EH (cell line): ENCODE data around the gene HDAC6.
"Not testable (repeated sequence)": the region's sequence is repeated elsewhere in the genome, so short reads cannot be mapped to it uniquely, and the experiment has no call there.

ENCODE experiments used
- DNase-seq: peaks from one replicate; pipeline ENCODE4 v3.0.0-alpha.2; 2015; ENCODE audit warnings: low read depth

HDAC6 gene

DNA sequence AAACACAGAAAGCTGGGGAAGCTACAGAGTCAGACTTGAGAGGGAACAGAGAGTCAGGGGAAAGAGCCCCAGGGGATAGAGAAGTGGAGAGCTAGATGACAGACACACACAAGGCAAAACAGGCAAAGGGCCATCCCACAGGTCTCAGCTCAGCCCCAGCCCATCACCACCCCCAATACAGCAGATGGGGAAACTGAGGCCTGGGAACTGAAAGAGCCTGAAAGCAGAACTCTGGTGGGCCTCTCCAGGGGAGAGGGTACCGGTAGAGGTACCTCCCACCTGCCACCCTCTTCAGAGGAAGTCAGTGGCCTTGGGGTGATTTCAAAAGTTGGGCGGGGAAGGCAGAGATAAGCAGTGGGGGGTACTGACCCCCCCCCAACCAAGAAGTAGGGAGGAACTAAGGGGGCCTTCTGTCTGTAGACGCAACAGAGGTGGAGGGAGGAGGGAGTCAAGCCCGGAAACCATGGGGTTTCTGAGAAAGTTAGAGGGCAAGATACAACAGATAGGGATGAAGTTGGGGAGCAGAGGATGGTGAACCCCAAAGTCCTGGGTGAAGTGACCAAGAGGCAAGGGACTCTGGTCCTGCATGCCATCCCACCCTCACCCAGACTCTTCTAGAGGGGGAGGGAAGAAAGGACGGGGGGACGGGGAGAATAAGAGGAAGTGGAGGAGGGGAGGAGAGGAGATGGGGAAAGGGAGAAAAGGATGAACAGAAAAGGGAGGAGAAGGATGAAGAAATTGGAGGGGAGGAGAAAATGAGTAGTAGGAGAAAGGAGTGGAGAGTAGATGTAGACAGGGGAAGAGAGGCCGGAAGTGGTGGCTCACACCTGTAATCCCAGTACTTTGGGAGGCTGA lies 12.3 kb upstream of the HDAC6 start:
- no peak for DNase-seq

DNA sequence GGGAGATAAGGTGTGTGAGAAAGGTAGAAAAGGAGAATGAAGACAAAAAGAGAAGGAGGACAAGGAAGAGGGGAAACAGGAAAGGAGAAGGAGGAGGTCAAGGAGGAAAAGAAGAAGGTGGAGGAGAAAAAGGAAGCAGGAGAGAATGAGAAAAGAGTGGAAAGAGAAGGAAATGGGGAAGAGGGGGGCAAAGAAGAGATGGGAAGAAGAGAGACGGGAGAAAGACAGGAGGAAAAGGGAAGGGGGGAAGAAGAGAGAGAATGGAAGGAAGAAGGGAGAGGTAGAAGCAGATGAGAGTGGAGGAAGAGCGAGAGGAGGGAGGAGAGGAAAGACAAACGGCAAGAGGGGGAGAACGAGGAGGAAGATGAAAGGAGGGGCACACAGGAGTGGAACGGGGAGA lies 11.4 kb upstream of the HDAC6 start:
- DNase-seq = no peak

DNA sequence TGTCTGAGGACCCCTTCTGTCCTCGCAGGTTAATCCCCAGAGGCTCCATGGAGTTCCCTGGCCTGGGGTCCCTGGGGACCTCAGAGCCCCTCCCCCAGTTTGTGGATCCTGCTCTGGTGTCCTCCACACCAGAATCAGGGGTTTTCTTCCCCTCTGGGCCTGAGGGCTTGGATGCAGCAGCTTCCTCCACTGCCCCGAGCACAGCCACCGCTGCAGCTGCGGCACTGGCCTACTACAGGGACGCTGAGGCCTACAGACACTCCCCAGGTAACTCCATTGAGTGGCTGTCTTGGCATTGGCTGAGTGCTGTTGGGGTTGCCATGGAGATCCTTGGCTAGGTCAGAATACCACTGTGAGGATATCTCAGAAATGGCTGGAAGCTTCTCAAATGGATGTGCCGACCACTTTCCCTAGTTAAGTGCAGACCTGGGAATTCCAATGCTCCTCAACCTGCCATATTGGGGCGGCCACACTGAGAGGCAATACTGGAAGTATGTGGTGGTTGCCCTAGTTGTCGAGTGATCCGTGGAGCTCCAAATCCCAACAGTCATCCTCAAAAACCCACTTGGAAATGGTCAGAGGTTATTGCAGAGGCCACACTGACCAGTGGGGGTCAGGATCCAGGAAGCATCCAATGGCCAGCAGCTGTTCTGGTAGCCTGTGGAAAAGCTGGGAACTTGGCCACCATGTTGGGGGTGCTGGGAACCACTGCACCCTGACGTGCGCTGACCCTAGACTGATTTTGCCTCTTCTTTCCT lies 10.6 kb upstream of the HDAC6 start:
- no peak for DNase-seq

DNA sequence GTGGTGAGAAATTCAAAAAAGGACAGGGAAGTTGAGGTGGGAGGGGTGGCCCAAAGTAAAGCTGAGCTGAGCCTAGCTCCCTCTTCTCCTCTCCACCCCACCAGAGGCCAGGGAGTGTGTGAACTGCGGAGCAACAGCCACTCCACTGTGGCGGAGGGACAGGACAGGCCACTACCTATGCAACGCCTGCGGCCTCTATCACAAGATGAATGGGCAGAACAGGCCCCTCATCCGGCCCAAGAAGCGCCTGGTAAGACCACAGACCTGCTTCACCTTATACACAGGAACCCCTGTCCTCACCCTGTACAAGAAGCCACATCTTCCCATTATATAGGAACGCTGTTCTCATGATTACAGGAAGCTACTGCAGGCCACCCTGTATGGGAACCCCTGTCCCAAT lies 9.6 kb upstream of the HDAC6 start:
- no peak for DNase-seq

DNA sequence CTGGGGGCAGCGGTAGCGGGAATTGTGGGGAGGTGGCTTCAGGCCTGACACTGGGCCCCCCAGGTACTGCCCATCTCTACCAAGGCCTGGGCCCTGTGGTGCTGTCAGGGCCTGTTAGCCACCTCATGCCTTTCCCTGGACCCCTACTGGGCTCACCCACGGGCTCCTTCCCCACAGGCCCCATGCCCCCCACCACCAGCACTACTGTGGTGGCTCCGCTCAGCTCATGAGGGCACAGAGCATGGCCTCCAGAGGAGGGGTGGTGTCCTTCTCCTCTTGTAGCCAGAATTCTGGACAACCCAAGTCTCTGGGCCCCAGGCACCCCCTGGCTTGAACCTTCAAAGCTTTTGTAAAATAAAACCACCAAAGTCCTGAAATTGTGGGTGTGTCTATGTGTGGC lies 7.9 kb upstream of the HDAC6 start:
- DNase-seq = no peak

DNA sequence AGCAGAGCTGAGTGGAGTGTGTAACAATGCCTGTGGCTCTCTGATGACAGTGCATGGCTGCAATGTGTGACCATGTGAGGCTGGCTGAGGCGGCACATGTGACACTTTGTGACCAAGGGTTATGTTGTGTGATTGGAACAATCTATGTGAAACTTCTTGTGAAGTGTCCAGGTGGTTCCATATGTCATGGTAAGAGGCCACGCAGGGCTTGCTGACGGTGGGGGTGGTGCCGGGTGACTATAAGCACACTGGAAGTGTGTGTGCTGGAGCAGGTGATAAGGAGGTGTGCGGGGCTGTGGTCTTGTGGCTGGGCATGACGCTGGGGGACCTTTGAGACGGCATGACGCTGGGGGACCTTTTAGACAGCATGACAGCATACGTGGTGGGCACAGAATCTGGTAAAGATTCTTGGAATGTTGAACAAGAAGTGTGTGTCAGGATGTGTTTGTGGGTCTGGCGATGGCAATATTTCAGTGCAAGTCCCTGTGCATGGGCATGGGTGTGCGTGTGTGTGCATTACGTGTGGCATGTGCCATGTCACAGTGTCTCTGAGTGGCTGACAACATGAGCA lies 7.4 kb upstream of the HDAC6 start:
- DNase-seq = no peak

DNA sequence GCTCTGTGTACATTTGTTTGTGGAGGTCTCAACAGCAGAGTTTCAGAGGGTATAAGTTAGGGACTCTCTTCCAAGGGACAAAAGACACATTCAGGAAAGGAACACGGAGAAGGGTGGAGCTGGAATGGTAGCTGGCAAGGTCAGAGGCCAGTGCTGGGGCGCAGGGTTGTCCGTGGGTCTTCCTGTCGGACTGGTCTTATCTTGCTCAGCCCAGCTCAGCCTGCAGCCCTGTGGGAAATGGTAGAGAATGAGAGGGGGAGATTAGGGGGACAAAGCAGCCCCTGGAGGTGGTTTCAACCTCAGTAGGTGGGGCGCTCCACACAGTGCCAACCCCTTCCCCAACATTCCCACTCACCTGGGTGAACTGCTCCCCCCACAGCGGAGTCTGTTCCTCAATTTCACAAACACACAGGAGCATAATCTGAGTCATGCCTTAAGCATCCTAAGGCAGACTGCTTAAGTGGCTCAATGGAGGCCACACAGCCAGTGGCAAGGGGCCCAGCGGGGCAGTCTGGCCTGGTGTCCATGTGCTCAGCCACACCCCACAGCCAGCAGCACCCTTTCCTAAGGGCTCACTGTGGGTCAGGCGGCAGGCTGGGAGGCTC lies 6.9 kb upstream of the HDAC6 start:
- DNase-seq = peak; percentile 68

DNA sequence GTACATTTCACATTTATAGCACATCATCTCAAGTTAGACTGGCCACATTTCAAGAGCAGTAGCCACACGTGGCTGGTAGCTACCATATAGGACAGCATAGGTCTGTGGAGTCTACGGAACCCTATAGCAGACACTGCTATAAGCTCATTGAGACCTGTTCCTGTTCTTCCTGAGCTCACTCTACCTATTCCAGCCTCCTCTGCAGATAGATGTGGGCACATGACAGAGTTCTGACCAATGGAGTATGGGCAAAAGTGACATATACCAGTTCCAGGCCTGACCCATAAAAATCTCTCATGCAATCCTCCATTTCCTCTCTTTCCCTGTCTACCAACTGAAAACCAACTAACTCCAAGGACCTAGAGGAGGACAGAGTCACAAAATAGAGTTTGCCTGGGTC lies 3.5 kb upstream of the HDAC6 start:
- no peak for DNase-seq

DNA sequence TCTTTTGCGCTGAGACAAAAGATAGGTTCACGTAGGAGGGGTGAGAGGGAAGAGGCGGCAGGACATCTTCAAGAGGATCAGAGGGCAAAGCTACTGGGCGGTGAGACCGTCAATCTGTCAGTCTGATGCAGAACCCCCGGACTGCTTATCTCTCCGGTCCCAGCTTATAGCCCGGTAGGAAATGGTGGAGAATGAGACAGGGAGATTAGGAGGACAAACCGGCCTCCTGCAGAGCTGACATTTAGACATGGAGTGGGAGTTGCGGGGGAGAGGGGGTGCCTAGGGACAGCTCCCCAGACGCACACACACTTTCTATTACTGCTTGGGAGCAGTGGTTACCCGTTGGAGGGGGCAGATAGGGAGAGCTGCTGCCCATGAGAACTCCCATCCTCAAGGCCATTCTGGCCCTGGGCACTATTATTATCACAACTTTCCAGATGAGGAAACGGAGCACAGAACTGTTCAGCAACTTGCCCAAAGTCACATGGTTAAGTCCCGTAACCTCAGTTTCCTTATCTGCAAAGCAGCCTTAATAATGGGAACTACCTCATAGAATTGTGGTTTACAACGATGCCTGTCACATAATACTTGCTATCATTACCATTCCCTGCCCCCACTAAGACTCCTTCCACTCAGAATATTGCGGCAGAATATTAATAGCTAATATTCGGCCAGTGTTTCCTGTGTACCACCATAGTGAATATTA lies 1.1 kb upstream of the HDAC6 start:
- no peak for DNase-seq

DNA sequence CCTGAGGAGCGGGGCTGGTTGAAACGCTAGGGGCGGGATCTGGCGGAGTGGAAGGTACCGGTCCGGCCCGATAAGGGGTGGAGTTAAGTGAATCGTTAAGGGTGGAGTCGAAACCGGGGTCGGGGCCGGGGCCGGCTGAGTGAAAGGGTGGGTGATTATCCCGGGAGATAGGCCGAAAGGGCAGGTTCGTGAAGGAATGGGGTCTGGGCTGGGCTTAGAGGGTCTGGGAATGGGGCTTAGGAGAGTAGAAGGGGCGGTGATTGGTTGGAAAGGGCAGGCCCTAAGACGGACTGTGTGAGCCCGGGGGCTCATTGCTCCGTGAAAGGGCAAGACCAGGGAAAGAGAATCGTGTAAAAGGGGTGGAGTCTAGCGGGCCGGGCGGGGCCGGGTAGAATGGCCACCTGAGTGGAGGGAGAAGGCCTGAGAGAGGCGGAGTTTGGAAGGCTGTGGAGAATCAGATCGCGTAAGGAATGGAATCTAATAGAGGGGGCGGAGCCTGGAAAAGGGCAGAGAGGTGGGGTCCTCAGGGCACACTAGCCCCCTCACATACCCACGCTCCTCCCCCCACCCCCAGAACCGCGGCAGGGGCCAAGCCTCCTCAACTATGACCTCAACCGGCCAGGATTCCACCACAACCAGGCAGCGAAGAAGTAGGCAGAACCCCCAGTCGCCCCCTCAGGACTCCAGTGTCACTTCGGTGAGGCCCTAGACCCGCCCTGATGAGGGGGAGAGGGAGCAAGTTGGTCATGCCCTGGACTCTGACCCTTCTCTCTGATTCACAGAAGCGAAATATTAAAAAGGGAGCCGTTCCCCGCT lies 430 bp downstream of the HDAC6 start:
- DNase-seq = peak; percentile 87

DNA sequence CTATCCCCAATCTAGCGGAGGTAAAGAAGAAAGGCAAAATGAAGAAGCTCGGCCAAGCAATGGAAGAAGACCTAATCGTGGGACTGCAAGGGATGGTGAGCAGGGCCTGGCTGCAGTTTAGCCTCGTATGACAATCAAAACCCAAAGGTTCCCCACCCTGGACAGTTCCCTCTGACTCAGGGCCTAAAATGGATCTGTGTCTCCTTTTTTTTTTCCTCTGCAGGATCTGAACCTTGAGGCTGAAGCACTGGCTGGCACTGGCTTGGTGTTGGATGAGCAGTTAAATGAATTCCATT lies 986 bp downstream of the HDAC6 start:
- peak; percentile 19 for DNase-seq

DNA sequence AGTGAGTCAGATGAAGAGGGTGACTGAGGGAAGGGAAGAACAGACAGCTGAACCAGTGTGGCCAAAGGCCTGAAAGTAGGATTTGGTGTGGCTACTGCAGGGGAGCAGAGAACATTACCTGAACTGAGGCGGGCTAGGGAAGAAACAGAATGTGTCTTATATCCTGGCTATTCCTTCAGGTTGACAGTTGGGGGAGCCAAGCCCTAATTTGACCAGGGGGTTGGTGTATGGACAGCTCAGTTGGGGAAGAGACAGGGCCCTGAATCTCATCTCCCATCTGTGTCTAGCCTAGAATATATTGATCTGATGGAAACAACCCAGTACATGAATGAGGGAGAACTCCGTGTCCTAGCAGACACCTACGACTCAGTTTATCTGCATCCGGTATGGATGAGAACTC lies 4.2 kb downstream of the HDAC6 start:
- no peak for DNase-seq

DNA sequence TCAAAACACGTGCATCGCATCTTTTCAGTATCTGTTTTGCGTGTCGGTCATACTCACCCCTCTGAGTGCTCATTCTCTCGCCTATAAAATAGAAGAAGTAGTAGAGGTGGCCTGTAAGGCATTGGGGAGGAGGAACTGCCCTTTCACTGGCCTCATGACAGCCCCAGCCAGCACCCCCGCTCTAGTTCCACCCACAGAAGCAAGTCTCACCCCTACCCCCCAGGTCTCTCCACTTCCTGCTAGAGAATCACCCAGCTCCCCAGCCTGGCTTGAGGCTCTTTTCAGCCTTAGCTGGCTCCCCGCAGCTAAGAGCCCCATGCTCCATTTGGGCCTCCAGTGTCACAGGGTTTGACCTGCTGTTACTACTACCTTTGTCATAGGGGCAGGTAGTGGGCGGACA lies 11.8 kb downstream of the HDAC6 start:
- DNase-seq = no peak

DNA sequence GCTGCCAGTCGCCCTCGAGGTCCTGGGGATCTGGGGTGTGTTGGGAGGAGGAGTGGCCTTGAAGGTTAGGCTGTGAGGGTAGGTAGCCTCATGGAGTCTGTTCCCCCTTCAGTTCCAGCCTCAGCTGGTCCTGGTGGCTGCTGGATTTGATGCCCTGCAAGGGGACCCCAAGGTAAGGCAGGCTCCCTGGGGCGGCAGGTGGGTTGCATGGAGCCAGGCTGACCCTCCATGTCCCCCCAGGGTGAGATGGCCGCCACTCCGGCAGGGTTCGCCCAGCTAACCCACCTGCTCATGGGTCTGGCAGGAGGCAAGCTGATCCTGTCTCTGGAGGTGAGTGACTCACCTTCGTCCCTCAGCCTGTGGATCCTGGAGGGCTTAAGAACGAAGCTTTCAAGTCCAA lies 12.9 kb downstream of the HDAC6 start:
- DNase-seq = no peak

DNA sequence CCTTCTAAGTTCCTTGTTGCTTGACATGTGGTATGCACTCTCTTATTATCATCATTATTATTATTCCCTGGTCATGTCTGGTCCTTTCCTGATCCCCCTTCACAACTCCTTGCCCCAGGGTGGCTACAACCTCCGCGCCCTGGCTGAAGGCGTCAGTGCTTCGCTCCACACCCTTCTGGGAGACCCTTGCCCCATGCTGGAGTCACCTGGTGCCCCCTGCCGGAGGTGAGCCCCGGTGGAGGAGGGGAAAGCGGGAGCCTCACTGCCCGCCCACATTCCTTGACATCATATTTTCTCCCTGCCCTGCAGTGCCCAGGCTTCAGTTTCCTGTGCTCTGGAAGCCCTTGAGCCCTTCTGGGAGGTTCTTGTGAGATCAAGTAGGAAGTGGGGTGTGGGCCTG lies 13.4 kb downstream of the HDAC6 start:
- DNase-seq = no peak

DNA sequence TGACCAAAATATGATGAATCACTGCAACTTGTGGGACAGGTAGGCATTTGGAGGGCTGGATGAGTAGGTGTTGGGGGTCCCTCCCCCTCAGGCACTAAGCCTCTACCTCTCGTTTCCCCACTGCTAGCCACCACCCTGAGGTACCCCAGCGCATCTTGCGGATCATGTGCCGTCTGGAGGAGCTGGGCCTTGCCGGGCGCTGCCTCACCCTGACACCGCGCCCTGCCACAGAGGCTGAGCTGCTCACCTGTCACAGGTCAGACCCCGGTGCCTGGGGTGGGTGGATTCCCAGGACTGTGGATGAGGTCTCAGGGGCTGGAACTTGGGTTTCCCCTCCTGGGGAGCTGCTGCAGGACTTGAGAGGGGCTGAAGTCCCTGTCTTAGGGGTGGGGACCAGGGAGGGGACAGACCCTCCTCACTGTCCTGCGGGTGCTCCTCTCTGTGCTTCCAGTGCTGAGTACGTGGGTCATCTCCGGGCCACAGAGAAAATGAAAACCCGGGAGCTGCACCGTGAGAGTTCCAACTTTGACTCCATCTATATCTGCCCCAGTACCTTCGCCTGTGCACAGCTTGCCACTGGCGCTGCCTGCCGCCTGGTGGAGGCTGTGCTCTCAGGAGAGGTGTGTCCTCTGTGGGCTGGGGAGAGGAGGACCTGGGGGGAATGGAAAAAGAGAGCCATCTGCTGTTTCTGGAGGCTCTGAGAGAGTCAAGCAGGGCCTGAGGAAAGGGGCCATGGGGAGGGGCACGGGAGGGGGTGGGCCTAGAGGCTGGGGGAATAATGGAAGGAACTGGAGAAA lies 14.3 kb downstream of the HDAC6 start:
- DNase-seq = no peak

DNA sequence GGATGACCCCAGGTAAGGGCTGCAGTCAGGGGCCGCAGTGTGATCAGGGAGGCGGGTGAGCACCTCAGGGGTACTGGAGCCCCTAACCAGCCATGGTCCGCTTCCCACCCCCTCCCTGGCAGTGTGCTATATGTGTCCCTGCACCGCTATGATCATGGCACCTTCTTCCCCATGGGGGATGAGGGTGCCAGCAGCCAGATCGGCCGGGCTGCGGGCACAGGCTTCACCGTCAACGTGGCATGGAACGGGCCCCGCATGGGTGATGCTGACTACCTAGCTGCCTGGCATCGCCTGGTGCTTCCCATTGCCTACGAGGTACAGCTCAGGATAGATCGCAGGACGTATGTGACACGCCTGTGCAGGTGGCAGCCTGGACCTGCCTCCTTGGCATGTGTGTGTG lies 16.2 kb downstream of the HDAC6 start:
- DNase-seq = no peak

DNA sequence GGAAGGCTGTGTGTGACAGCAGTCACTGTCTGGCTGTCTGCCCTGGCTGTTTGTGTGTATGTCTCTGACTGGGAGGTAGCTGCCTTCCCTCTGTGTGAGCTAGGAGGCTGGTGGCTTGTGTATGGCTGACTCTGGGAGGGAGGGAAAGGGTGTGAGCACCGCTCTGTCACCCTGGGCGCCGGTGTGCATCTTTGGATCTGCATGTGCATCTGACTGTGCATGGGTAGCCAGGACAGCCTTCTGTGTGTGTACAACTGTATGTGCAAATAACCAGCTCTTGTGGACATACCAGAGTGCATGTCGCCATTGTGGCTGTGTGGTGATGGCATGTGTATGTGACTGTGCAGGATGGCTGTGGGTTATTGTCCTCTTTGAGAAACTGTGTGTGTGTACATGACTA lies 17.0 kb downstream of the HDAC6 start:
- DNase-seq = no peak

DNA sequence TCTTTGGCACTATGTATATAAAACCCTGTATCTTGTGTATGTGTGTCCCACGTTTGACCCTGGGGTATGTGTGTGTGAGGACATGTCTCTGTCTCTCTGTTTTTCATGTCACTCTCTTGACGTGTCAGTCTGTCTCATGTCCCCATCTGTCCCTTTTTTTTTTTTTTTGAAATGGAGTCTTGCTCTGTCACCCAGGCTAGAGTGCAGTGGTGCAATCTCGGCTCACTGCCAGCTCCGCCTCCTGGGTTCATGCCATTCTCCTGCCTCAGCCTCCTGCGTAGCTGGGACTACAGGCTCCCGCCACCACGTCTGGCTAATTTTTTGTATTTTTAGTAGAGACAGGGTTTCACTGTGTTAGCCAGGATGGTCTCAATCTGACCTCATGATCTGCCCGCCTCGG lies 17.5 kb downstream of the HDAC6 start:
- DNase-seq = not testable (repeated sequence)

DNA sequence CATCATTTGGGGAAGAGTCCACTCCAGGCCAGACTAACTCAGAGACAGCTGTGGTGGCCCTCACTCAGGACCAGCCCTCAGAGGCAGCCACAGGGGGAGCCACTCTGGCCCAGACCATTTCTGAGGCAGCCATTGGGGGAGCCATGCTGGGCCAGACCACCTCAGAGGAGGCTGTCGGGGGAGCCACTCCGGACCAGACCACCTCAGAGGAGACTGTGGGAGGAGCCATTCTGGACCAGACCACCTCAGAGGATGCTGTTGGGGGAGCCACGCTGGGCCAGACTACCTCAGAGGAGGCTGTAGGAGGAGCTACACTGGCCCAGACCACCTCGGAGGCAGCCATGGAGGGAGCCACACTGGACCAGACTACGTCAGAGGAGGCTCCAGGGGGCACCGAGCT lies 21.2 kb downstream of the HDAC6 start:
- no peak for DNase-seq

DNA sequence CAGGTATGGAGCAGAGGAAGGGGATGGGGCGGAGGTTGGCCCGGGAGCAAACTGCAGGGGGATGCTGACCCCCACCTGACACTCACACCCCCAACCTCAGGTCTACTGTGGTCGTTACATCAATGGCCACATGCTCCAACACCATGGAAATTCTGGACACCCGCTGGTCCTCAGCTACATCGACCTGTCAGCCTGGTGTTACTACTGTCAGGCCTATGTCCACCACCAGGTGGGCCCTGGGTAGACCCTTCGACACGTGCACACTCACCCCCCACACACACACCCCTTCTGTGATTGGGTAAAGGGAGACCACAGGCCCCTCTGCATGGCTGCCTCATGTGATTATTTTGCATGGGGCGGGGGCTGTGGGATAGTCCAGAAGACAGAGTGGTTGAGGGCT lies 22.2 kb downstream of the HDAC6 start:
- DNase-seq = no peak
